ENCODE measurements around the gene EVA1C.

Gene EVA1C

GRCh38 chr21:32515874-32516273, 103.4 kb downstream of the EVA1C start:
- Histone ChIP-seq H3K27me3 (ENCODE audit: control insufficient read depth, insufficient read depth, low read length) (no peaks in the 10 kb centered on the region), H3K27ac (ENCODE audit: low read length) (no peak overlapping the region), H3K36me3 (ENCODE audit: control insufficient read depth, insufficient read depth, low read length) (no peaks in the 10 kb centered on the region), H3K4me1 (ENCODE audit: control insufficient read depth, insufficient read depth, low read length) (0 out of 2 replicates have a peak, but pooled peaks cover 1% of the 10 kb centered on the region), H3K4me3 (ENCODE audit: low read length) (no peak overlapping the region), H3K9me3 (ENCODE audit: control insufficient read depth, insufficient read depth, low read length) (no peaks in the 10 kb centered on the region)
- no CpG with 5 or more reads among the region's 5 CpGs for WGBS (ENCODE audit: insufficient coverage, insufficient read length)
- no peak for DNase-seq (ENCODE audit: low read depth, low spot score)

- Histone ChIP-seq H3K36me3 (ENCODE audit: control insufficient read depth, insufficient read depth, low read length) (no peaks in the 10 kb centered on the region), H3K4me3 (ENCODE audit: low read length) (no peak overlapping the region), H3K9me3 (ENCODE audit: control insufficient read depth, insufficient read depth, low read length) (no peaks in the 10 kb centered on the region), H3K27me3 (ENCODE audit: control insufficient read depth, insufficient read depth, low read length) (no peaks in the 10 kb centered on the region), H3K4me1 (ENCODE audit: control insufficient read depth, insufficient read depth, low read length) (0 out of 2 replicates have a peak, but pooled peaks cover 1% of the 10 kb centered on the region), H3K27ac (ENCODE audit: low read length) (no peak overlapping the region)
- DNase-seq (ENCODE audit: low read depth, low spot score) = no peak
- WGBS (ENCODE audit: insufficient coverage, insufficient read length) = no CpG with 5 or more reads among the region's 10 CpGs
Observed at GRCh38 chr21:32516756-32517649, 104.5 kb downstream of the EVA1C start.

- WGBS (ENCODE audit: insufficient coverage, insufficient read length) = no CpG with 5 or more reads among the region's 12 CpGs
- Histone ChIP-seq H3K4me1 (ENCODE audit: control insufficient read depth, insufficient read depth, low read length) (peaks cover 5% of the 10 kb centered on the region; the same call in 1 of the 2 replicates), H3K4me3 (ENCODE audit: low read length) (no peak overlapping the region), H3K27me3 (ENCODE audit: control insufficient read depth, insufficient read depth, low read length) (no peaks in the 10 kb centered on the region), H3K9me3 (ENCODE audit: control insufficient read depth, insufficient read depth, low read length) (no peaks in the 10 kb centered on the region), H3K36me3 (ENCODE audit: control insufficient read depth, insufficient read depth, low read length) (no peaks in the 10 kb centered on the region), H3K27ac (ENCODE audit: low read length) (no peak overlapping the region)
- DNase-seq (ENCODE audit: low read depth, low spot score) = no peak
Observed at GRCh38 chr21:32519945-32520874, 107.7 kb downstream of the EVA1C start.

- Histone ChIP-seq H3K36me3 (ENCODE audit: control insufficient read depth, insufficient read depth, low read length) (no peaks in the 10 kb centered on the region), H3K9me3 (ENCODE audit: control insufficient read depth, insufficient read depth, low read length) (no peaks in the 10 kb centered on the region), H3K4me3 (ENCODE audit: low read length) (no peak overlapping the region), H3K27me3 (ENCODE audit: control insufficient read depth, insufficient read depth, low read length) (no peaks in the 10 kb centered on the region), H3K4me1 (ENCODE audit: control insufficient read depth, insufficient read depth, low read length) (peaks cover 7% of the 10 kb centered on the region), H3K27ac (ENCODE audit: low read length) (no peak overlapping the region)
- WGBS (ENCODE audit: insufficient coverage, insufficient read length) = no CpG with 5 or more reads among the region's 14 CpGs
- no peak for DNase-seq (ENCODE audit: low read depth, low spot score)
Observed at GRCh38 chr21:32520875-32521735, 108.6 kb downstream of the EVA1C start.

GRCh38 chr21:32521736-32522355, 109.3 kb downstream of the EVA1C start:
- Histone ChIP-seq H3K27me3 (ENCODE audit: control insufficient read depth, insufficient read depth, low read length) (no peaks in the 10 kb centered on the region), H3K27ac (ENCODE audit: low read length) (no peak overlapping the region), H3K9me3 (ENCODE audit: control insufficient read depth, insufficient read depth, low read length) (no peaks in the 10 kb centered on the region), H3K4me3 (ENCODE audit: low read length) (no peak overlapping the region), H3K36me3 (ENCODE audit: control insufficient read depth, insufficient read depth, low read length) (no peaks in the 10 kb centered on the region), H3K4me1 (ENCODE audit: control insufficient read depth, insufficient read depth, low read length) (peaks cover 6% of the 10 kb centered on the region)
- no CpG with 5 or more reads among the region's 8 CpGs for WGBS (ENCODE audit: insufficient coverage, insufficient read length)
- DNase-seq (ENCODE audit: low read depth, low spot score) = no peak

GRCh38 chr21:32523463-32523862, 111.0 kb downstream of the EVA1C start:
- DNase-seq (ENCODE audit: low read depth, low spot score) = no peak
- Histone ChIP-seq H3K4me1 (ENCODE audit: control insufficient read depth, insufficient read depth, low read length) (peaks cover 6% of the 10 kb centered on the region), H3K4me3 (ENCODE audit: low read length) (no peak overlapping the region), H3K27ac (ENCODE audit: low read length) (no peak overlapping the region), H3K36me3 (ENCODE audit: control insufficient read depth, insufficient read depth, low read length) (no peaks in the 10 kb centered on the region), H3K27me3 (ENCODE audit: control insufficient read depth, insufficient read depth, low read length) (no peaks in the 10 kb centered on the region), H3K9me3 (ENCODE audit: control insufficient read depth, insufficient read depth, low read length) (no peaks in the 10 kb centered on the region)
- WGBS (ENCODE audit: insufficient coverage, insufficient read length) = no CpG with 5 or more reads among the region's 10 CpGs

- no CpG with 5 or more reads among the region's 8 CpGs for WGBS (ENCODE audit: insufficient coverage, insufficient read length)
- H3K9me3 ChIP-seq (ENCODE audit: control insufficient read depth, insufficient read depth, low read length) = no peaks in the 10 kb centered on the region
- no peaks in the 10 kb centered on the region for H3K36me3 ChIP-seq (ENCODE audit: control insufficient read depth, insufficient read depth, low read length)
- peaks cover 6% of the 10 kb centered on the region for H3K4me1 ChIP-seq (ENCODE audit: control insufficient read depth, insufficient read depth, low read length)
- no peaks in the 10 kb centered on the region for H3K27me3 ChIP-seq (ENCODE audit: control insufficient read depth, insufficient read depth, low read length)
- no peak for DNase-seq (ENCODE audit: low read depth, low spot score)
- H3K4me3 ChIP-seq (ENCODE audit: low read length) = no peak overlapping the region
- H3K27ac ChIP-seq (ENCODE audit: low read length) = no peak overlapping the region
Observed at GRCh38 chr21:32523988-32524719, 111.6 kb downstream of the EVA1C start.

- no peaks in the 10 kb centered on the region for H3K9me3 ChIP-seq (ENCODE audit: control insufficient read depth, insufficient read depth, low read length)
- H3K4me1 ChIP-seq (ENCODE audit: control insufficient read depth, insufficient read depth, low read length) = peaks cover 6% of the 10 kb centered on the region
- WGBS (ENCODE audit: insufficient coverage, insufficient read length) = no CpG with 5 or more reads among the region's 7 CpGs
- no peak overlapping the region for H3K27ac ChIP-seq (ENCODE audit: low read length)
- H3K4me3 ChIP-seq (ENCODE audit: low read length) = no peak overlapping the region
- H3K27me3 ChIP-seq (ENCODE audit: control insufficient read depth, insufficient read depth, low read length) = no peaks in the 10 kb centered on the region
- DNase-seq (ENCODE audit: low read depth, low spot score) = no peak
- H3K36me3 ChIP-seq (ENCODE audit: control insufficient read depth, insufficient read depth, low read length) = no peaks in the 10 kb centered on the region
Observed at GRCh38 chr21:32525282-32525681, 112.8 kb downstream of the EVA1C start.

GRCh38 chr21:32529679-32530078, 117.2 kb downstream of the EVA1C start:
- no peak for DNase-seq (ENCODE audit: low read depth, low spot score)
- Histone ChIP-seq H3K27me3 (ENCODE audit: control insufficient read depth, insufficient read depth, low read length) (no peaks in the 10 kb centered on the region), H3K27ac (ENCODE audit: low read length) (no peak overlapping the region), H3K4me3 (ENCODE audit: low read length) (no peak overlapping the region), H3K36me3 (ENCODE audit: control insufficient read depth, insufficient read depth, low read length) (no peaks in the 10 kb centered on the region), H3K9me3 (ENCODE audit: control insufficient read depth, insufficient read depth, low read length) (no peaks in the 10 kb centered on the region), H3K4me1 (ENCODE audit: control insufficient read depth, insufficient read depth, low read length) (peaks cover 3% of the 10 kb centered on the region)
- no CpG with 5 or more reads among the region's 4 CpGs for WGBS (ENCODE audit: insufficient coverage, insufficient read length)
